HepG2 (cell line): Measurements from ENCODE around the gene RABGAP1L. TPM values are rescaled to one million over a fixed set of nuclear protein-coding genes. Genes with fewer than 3 reads are reported as not detected.

Experiments used
- ATAC-seq: fragments of 200-7000 bp; cut with Tn5 transposase; 3 replicates; pipeline ENCODE4 v1.9.1; 2020; ENCODE audit warnings: mild to moderate bottlenecking, moderate library complexity
- BruUV-seq: library from RNA; stranded (reverse); fragments of 400-500 nt; replicated peaks from 2 replicates; lab custom pipeline; 2021; lab: Mats Ljungman, UMichigan
- CTCF ChIA-PET: fragments of 300-600 bp; formaldehyde crosslinking; extraction: SDS; loops from one replicate; lab custom pipeline; 2021; ENCODE audit warnings: low total read pairs, inconsistent platforms, low intra/inter-chr PET ratio; lab: Yijun Ruan, JAX
- POLR2A ChIA-PET: fragments of 350-600 bp; sonication (Branson Sonifier 250); formaldehyde crosslinking; loops from one replicate; lab custom pipeline; 2020; ENCODE audit warnings: antibody characterized with exemption, inconsistent platforms; lab: Yijun Ruan, JAX
- DNase-seq: peaks from one replicate; pipeline ENCODE4 v3.0.0-alpha.2; 2015; ENCODE audit warnings: low spot score
- FAIRE-seq: peaks from 3 replicates; lab custom pipeline; 2011; peaks lifted over from hg19 to GRCh38; lab: Jason Lieb, UNC
- H2AFZ ChIP-seq: one replicate; pipeline ENCODE4 v1.6.1; 2011; ENCODE audit warnings: low read length, inconsistent platforms
- H3K27ac ChIP-seq: fragments of 300-600 bp; 3 replicates; pipeline ENCODE4 v1.8.0; 2011; ENCODE audit warnings: mixed run types, mild to moderate bottlenecking, mixed read lengths, low read length, inconsistent platforms; ENCODE audit not compliant: insufficient read depth; ENCODE audit errors: extremely low read length
- H3K27me3 ChIP-seq, 2 experiments: fragments of 200-600 bp in 1 of 2; 2 replicates in 1 of 2; 3 replicates in 1 of 2; pipeline versions ENCODE4 v1.6.0 to v1.8.0; 2011; ENCODE audit warnings: low read length in 2 of 2, mild to moderate bottlenecking in 2 of 2, moderate library complexity in 2 of 2, inconsistent platforms in 1 of 2; ENCODE audit not compliant: insufficient read depth in 2 of 2, control insufficient read depth in 1 of 2
- H3K36me3 ChIP-seq, 2 experiments: fragments of 200-600 bp in 1 of 2; replicated peaks in 1 of 2; 2 replicates in 1 of 2; 3 replicates in 1 of 2; pipeline versions ENCODE4 v1.5.1 to v1.8.0; 2011; ENCODE audit warnings: low read length in 2 of 2, inconsistent platforms in 1 of 2; ENCODE audit not compliant: insufficient read depth in 2 of 2, control insufficient read depth in 1 of 2
- H3K4me1 ChIP-seq: 2 replicates; pipeline ENCODE4 v1.5.1; 2012; ENCODE audit warnings: low read length, inconsistent platforms; ENCODE audit not compliant: insufficient read depth
- H3K4me2 ChIP-seq: 2 replicates; pipeline ENCODE4 v1.6.0; 2011; ENCODE audit warnings: low read depth, low read length, inconsistent platforms
- H3K4me3 ChIP-seq, 3 experiments: fragments of 200-600 bp in 1 of 3; sonication (generic), shearing (Covaris generic) in 1 of 3; replicated peaks in 1 of 3; 2 replicates each; pipeline ENCODE4 v1.5.1; 2011 to 2016; ENCODE audit warnings: low read length in 3 of 3, inconsistent platforms in 2 of 3, low read depth in 2 of 3, mild to moderate bottlenecking in 2 of 3, control low read depth in 1 of 3, mixed read lengths in 1 of 3; ENCODE audit not compliant: insufficient read depth in 1 of 3
- H3K79me2 ChIP-seq: one replicate; pipeline ENCODE4 v1.6.1; 2011; ENCODE audit warnings: low read length, inconsistent platforms; ENCODE audit not compliant: insufficient read depth
- H3K9ac ChIP-seq: 2 replicates; pipeline ENCODE4 v1.6.0; 2011; ENCODE audit warnings: mild to moderate bottlenecking, low read depth, low read length, inconsistent platforms; ENCODE audit not compliant: insufficient read depth
- H3K9me3 ChIP-seq: 2 replicates; pipeline ENCODE4 v1.5.1; 2012; ENCODE audit warnings: mild to moderate bottlenecking, low read length
- H4K20me1 ChIP-seq: 2 replicates; pipeline ENCODE4 v1.6.0; 2011; ENCODE audit warnings: inconsistent platforms, mild to moderate bottlenecking, low read length, moderate library complexity; ENCODE audit not compliant: insufficient read depth
- ETV5 ChIP-seq: IDR thresholded peaks from 2 replicates; pipeline ENCODE4 v1.6.1; 2018; ENCODE audit warnings: missing biosample characterization, missing genetic modification reagents, inconsistent platforms, borderline replicate concordance
- NCOA1 ChIP-seq: sonication (generic); formaldehyde crosslinking; IDR thresholded peaks from 2 replicates; pipeline ENCODE4 v1.9.0; 2021; ENCODE audit warnings: missing genetic modification reagents
- PAF1 ChIP-seq: IDR thresholded peaks from 2 replicates; pipeline ENCODE4 v1.6.1; 2016; ENCODE audit warnings: missing genetic modification reagents, missing compliant biosample characterization
- PAWR ChIP-seq: sonication (generic); formaldehyde crosslinking; IDR thresholded peaks from 2 replicates; pipeline ENCODE4 v1.4.0; 2020; ENCODE audit warnings: missing genetic modification reagents, mild to moderate bottlenecking, borderline replicate concordance
- TEAD3 ChIP-seq: optimal IDR thresholded peaks from 2 replicates; pipeline ENCODE3; 2016; ENCODE audit warnings: borderline replicate concordance
- XRCC5 ChIP-seq: fragments of 200-400 bp; formaldehyde crosslinking; optimal IDR thresholded peaks from 2 replicates; pipeline ENCODE3; 2017; ENCODE audit warnings: mild to moderate bottlenecking, low read length
- ZFP36 ChIP-seq: fragments of 150-350 bp; IDR thresholded peaks from 2 replicates; pipeline ENCODE4 v1.6.1; 2018; ENCODE audit warnings: borderline replicate concordance, low read length, low read depth; ENCODE audit not compliant: partially characterized antibody
- ZNF841 ChIP-seq: sonication (generic); formaldehyde crosslinking; IDR thresholded peaks from 2 replicates; pipeline ENCODE4 v1.8.1; 2023; ENCODE audit warnings: missing genetic modification reagents, borderline replicate concordance
- WGBS: methylation state at CpG from one replicate; pipeline ENCODE4 v1.1.6; 2017; ENCODE audit warnings: low lambda C conversion rate; 5-methylcytosine and 5-hydroxymethylcytosine counted together
- in situ Hi-C: cut with HindIII; loops from 2 replicates; pipeline ENCODE4 v1.10.0; 2017; ENCODE audit warnings: low pct_unique_long_range_greater_than_20kb; ENCODE audit not compliant: extremely low pct_ligation_motif_present
- intact Hi-C: fragments of 100-400 bp; cut with micrococcal nuclease; formaldehyde crosslinking; loops from one replicate; pipeline ENCODE4 v1.10.0; 2022; ENCODE audit not compliant: unreplicated experiment
- polyA plus RNA-seq, 8 experiments: library from polyadenylated mRNA; depleted of rRNA in 3 of 8; stranded (reverse) in 7 of 8; unstranded in 1 of 8; fragments of >200 nt; fragmentation: Illumina TruSeq in 4 of 8; extraction: Trizol in 4 of 8; gene quantifications; 2 replicates each; pipeline versions ENCODE4 v1.2.1 to v1.2.3, GENCODE V29; 2011 to 2016; ENCODE audit warnings: low read depth in 4 of 8, missing spikeins in 1 of 8, mixed read lengths in 1 of 8; ENCODE audit not compliant: insufficient read depth in 1 of 8
- total RNA-seq, 5 experiments: library from RNA; depleted of rRNA; stranded (reverse); fragments of >200 nt; fragmentation: Illumina TruSeq; extraction: Trizol; gene quantifications; 2 replicates each; pipeline ENCODE4 v1.2.3, GENCODE V29; 2016; ENCODE audit warnings: low read depth in 1 of 5
- TF ChIP-seq, protein P1 (sequence below): sonication (generic); formaldehyde crosslinking; IDR thresholded peaks from 2 replicates; pipeline ENCODE4 v1.8.0; 2022; ENCODE audit warnings: missing genetic modification reagents, mild to moderate bottlenecking, moderate library complexity, borderline replicate concordance
- TF ChIP-seq, protein P2 (sequence below): sonication (generic); formaldehyde crosslinking; IDR thresholded peaks from 2 replicates; pipeline ENCODE4 v1.9.0; 2022; ENCODE audit warnings: missing genetic modification reagents, mild to moderate bottlenecking, borderline replicate concordance

Gene RABGAP1L
- total and polyA plus RNA-seq, 2 of the 13 experiments (the other 11 are each of a cell fraction or from before 2014, with no cell fraction given), result 7.9 to 22.6 TPM

DNA sequence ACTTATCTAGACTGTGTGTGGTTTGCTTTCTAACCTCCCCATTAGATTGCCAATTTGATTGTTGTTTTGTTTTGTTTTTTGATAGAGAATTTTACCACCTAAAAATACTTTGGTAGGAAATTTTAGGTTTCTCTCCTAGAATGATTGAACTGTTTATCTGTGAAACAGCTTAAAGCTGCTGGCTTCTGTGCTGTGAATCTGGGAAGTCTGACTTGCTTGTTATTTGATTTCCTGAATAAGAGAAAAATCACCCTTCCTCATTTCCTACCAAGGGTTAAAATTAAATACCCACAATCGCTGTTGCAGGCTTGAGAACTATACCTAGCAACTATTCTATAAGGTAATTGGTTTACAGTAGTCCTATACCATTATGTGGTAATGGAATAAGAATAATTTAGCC lies 641.6 kb downstream of the RABGAP1L start:
- TF ChIP-seq TEAD3 (CRISPR knock-in tag) (no peak), ETV5 (CRISPR knock-in tag) (no peak)
- TF ChIP-seq, protein P1, sequence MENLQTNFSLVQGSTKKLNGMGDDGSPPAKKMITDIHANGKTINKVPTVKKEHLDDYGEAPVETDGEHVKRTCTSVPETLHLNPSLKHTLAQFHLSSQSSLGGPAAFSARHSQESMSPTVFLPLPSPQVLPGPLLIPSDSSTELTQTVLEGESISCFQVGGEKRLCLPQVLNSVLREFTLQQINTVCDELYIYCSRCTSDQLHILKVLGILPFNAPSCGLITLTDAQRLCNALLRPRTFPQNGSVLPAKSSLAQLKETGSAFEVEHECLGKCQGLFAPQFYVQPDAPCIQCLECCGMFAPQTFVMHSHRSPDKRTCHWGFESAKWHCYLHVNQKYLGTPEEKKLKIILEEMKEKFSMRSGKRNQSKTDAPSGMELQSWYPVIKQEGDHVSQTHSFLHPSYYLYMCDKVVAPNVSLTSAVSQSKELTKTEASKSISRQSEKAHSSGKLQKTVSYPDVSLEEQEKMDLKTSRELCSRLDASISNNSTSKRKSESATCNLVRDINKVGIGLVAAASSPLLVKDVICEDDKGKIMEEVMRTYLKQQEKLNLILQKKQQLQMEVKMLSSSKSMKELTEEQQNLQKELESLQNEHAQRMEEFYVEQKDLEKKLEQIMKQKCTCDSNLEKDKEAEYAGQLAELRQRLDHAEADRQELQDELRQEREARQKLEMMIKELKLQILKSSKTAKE (CRISPR knock-in tag), result no peak
- WGBS, result 86% methylated on average over 1 of the region's 1 CpG
- Histone ChIP-seq H3K4me3 (no peak overlapping the region), H3K4me1 (no peaks in the 10 kb centered on the region), H3K9ac (no peak overlapping the region), H3K4me2 (no peak overlapping the region), H4K20me1 (no peaks in the 10 kb centered on the region), H3K27ac (no peak overlapping the region), H3K27me3 (no peaks in the 10 kb centered on the region), H3K79me2 (no peaks in the 10 kb centered on the region), H2AFZ (no peak overlapping the region), H3K36me3 (no peaks in the 10 kb centered on the region), H3K9me3 (no peaks in the 10 kb centered on the region)
- ChIA-PET POLR2A (no interaction called here), CTCF (no interaction called here)
- intact Hi-C loops, result no loop called here
- FAIRE-seq (no peak), ATAC-seq (no peak), DNase-seq (no peak)
- BruUV-seq, result no TSS peak
- in situ Hi-C loops, result no loop called here

- no peaks in the 10 kb centered on the region for H3K79me2 ChIP-seq
- peaks cover 23% of the 10 kb centered on the region for H3K4me1 ChIP-seq
- peaks cover 5% of the 10 kb centered on the region; the same call in 1 of the 2 replicates for H4K20me1 ChIP-seq
- no peak overlapping the region for H3K9ac ChIP-seq
- no peak overlapping the region for H3K4me3 ChIP-seq
- no peak overlapping the region for H3K4me2 ChIP-seq
- no peaks in the 10 kb centered on the region for H3K36me3 ChIP-seq
- in situ Hi-C loops, result no loop called here
- H2AFZ ChIP-seq, result no peak overlapping the region
- DNase-seq (no peak), FAIRE-seq (no peak), ATAC-seq (no peak)
- BruUV-seq, result no TSS peak
- no peaks in the 10 kb centered on the region for H3K27me3 ChIP-seq
- intact Hi-C loops, result no loop called here
- H3K9me3 ChIP-seq, result no peaks in the 10 kb centered on the region
- WGBS, result 93% methylated on average over 1 of the region's 2 CpGs
- POLR2A ChIA-PET, result no interaction called here
- no peak overlapping the region for H3K27ac ChIP-seq
- CTCF ChIA-PET, result no interaction called here
- TF ChIP-seq PAWR (CRISPR knock-in tag) (no peak), XRCC5 (no peak), ZNF841 (no peak), ZFP36 (no peak), NCOA1 (CRISPR knock-in tag) (no peak), PAF1 (CRISPR knock-in tag) (no peak)
- TF ChIP-seq, protein P2, sequence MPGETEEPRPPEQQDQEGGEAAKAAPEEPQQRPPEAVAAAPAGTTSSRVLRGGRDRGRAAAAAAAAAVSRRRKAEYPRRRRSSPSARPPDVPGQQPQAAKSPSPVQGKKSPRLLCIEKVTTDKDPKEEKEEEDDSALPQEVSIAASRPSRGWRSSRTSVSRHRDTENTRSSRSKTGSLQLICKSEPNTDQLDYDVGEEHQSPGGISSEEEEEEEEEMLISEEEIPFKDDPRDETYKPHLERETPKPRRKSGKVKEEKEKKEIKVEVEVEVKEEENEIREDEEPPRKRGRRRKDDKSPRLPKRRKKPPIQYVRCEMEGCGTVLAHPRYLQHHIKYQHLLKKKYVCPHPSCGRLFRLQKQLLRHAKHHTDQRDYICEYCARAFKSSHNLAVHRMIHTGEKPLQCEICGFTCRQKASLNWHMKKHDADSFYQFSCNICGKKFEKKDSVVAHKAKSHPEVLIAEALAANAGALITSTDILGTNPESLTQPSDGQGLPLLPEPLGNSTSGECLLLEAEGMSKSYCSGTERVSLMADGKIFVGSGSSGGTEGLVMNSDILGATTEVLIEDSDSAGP (CRISPR knock-in tag), result no peak
Measured at GRCh38 chr1:174809755-174810280, 650.5 kb downstream of the RABGAP1L start.
